OCI-LY1 (cell line): ENCODE measurements around the gene TMEM52.
"Not testable (repeated sequence)": the region's sequence is repeated elsewhere in the genome, so short reads cannot be mapped to it uniquely, and the experiment has no call there.

Experiments used
- H2AFZ ChIP-seq: fragments of 200-600 bp; sonication (generic), shearing (Covaris generic); 2 replicates; pipeline ENCODE4 v1.6.0; 2014; ENCODE audit warnings: antibody characterized with exemption, mild to moderate bottlenecking, low read length
- H3F3A ChIP-seq: fragments of 200-600 bp; sonication (generic), shearing (Covaris generic); 2 replicates; pipeline ENCODE4 v1.6.0; 2014; ENCODE audit warnings: mild to moderate bottlenecking, antibody characterized with exemption, low read length, moderate library complexity; ENCODE audit not compliant: insufficient read depth
- H3K27ac ChIP-seq: fragments of 200-600 bp; sonication (generic); 2 replicates; pipeline ENCODE4 v1.5.1; 2014; ENCODE audit warnings: low read length, mixed run types, mild to moderate bottlenecking, low read depth; ENCODE audit not compliant: poor library complexity, severe bottlenecking
- H3K27me3 ChIP-seq: fragments of 200-600 bp; sonication (generic); 2 replicates; pipeline ENCODE4 v1.6.0; 2014; ENCODE audit warnings: antibody characterized with exemption, mild to moderate bottlenecking, low read length, moderate library complexity; ENCODE audit not compliant: insufficient read depth
- H3K36me3 ChIP-seq: fragments of 200-600 bp; sonication (generic); 2 replicates; pipeline ENCODE4 v1.6.1; 2014; ENCODE audit warnings: mild to moderate bottlenecking, antibody characterized with exemption, low read length, moderate library complexity, mixed read lengths; ENCODE audit not compliant: insufficient read depth
- H3K4me1 ChIP-seq: fragments of 200-600 bp; sonication (generic); 2 replicates; pipeline ENCODE4 v1.5.1; 2014; ENCODE audit warnings: mild to moderate bottlenecking, low read length, moderate library complexity; ENCODE audit not compliant: insufficient read depth, severe bottlenecking
- H3K4me2 ChIP-seq: fragments of 200-600 bp; sonication (generic), shearing (Covaris generic); 2 replicates; pipeline ENCODE4 v1.6.1; 2014; ENCODE audit warnings: low read length
- H3K4me3 ChIP-seq: fragments of 200-600 bp; sonication (generic); 2 replicates; pipeline ENCODE4 v1.5.1; 2014; ENCODE audit warnings: low read length, low read depth, mild to moderate bottlenecking, mixed read lengths; ENCODE audit not compliant: poor library complexity, severe bottlenecking
- H3K79me2 ChIP-seq: fragments of 200-600 bp; shearing (Covaris generic); 2 replicates; pipeline ENCODE4 v1.6.1; 2016; ENCODE audit warnings: mixed run types, low read length, mixed read lengths; ENCODE audit not compliant: insufficient read depth
- H3K9ac ChIP-seq: fragments of 200-600 bp; sonication (generic), shearing (Covaris generic); 2 replicates; pipeline ENCODE4 v1.6.1; 2014; ENCODE audit warnings: mild to moderate bottlenecking, low read length, mixed read lengths
- H3K9me2 ChIP-seq: fragments of 200-600 bp; sonication (generic), shearing (Covaris generic); 2 replicates; pipeline ENCODE4 v1.6.1; 2014; ENCODE audit warnings: low read depth, mild to moderate bottlenecking, low read length, mixed read lengths
- H3K9me3 ChIP-seq: fragments of 200-600 bp; shearing (Covaris generic); 2 replicates; pipeline ENCODE4 v1.6.1; 2014; ENCODE audit warnings: low read length, mixed read lengths
- H4K20me1 ChIP-seq: fragments of 200-600 bp; sonication (generic), shearing (Covaris generic); 2 replicates; pipeline ENCODE4 v1.6.0; 2016; ENCODE audit warnings: mild to moderate bottlenecking, low read length; ENCODE audit not compliant: insufficient read depth
- EZH2 ChIP-seq: fragments of 200-600 bp; sonication (generic), shearing (Covaris generic); IDR thresholded peaks from 2 replicates; pipeline ENCODE4 v1.8.0; 2017; ENCODE audit warnings: borderline replicate concordance, mixed run types, mild to moderate bottlenecking, antibody characterized with exemption, low read length, moderate library complexity, mixed read lengths
- TF ChIP-seq, protein P1 (sequence below): fragments of 200-600 bp; sonication (generic), shearing (Covaris generic); IDR thresholded peaks from 2 replicates; pipeline ENCODE4 v1.5.1; 2017; ENCODE audit warnings: mild to moderate bottlenecking, antibody characterized with exemption, low read length, moderate library complexity, mixed read lengths

Gene TMEM52

DNA sequence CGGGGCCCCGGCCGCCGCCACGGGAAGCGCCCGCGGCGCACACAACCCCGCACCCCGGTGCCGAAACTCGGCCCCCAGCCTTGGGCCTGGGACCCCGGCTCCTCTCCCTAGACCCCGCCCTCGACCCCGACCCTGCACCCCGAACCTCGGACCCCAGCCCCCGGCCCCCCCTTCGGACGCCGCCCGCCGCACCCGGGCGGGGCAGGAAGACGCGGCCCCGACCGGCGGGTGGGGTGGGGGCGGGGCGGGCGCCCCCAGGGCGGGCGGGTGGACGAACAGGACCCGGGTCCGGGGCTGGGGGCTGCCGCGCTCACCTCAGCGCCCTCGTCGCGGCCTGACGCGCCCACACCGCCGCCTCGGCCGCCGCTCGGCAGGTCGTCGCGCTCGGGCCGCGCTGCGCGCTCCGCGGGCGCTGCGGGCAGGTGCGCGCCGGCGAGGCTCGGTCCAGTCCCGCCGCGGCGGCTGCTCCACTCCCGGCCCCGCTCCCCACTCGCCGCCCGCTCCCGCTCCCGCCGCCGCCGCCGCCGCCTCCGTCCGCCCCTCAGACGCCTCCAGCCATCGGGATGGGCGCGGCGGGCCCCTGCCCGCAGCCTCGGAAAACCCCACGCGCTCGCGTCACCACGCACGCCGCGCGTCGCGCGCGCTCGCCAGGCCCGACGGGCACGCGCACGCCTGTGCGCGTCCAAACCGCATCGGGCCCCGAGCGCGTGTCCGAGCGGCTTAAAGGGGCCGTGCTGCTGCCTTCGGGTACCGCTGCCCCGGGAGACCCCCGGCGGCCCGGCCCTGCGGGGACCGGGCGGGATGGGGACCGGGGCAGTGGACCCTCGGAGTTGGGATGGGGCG is 28.4 kb downstream of the TMEM52 start, which contains the start of gene GNB1:
GNB1 (minus strand) TSS at position 582 of the 843 bp plus-strand sequence. CDS start 65,634 bp downstream, outside the sequence.
- Histone ChIP-seq H2AFZ (no peak within 1 kb of the TSS), H4K20me1 (peaks cover 6% of the 10 kb centered on the region; the same call in 1 of the 2 replicates), H3K9ac (peak within 1 kb of the TSS; percentile 96), H3F3A (no peaks in the 10 kb centered on the region), H3K27ac (peak within 1 kb of the TSS; percentile 98), H3K9me3 (no peaks in the 10 kb centered on the region), H3K36me3 (peaks cover 22% of the 10 kb centered on the region; the same call in 1 of the 2 replicates), H3K27me3 (no peaks in the 10 kb centered on the region), H3K4me3 (peak within 1 kb of the TSS; percentile 80), H3K4me1 (peaks cover 76% of the 10 kb centered on the region), H3K79me2 (peaks cover 45% of the 10 kb centered on the region), H3K9me2 (no peaks in the 10 kb centered on the region), H3K4me2 (peak within 1 kb of the TSS; percentile 83)
- TF ChIP-seq EZH2: no peak
- TF ChIP-seq, protein P1, sequence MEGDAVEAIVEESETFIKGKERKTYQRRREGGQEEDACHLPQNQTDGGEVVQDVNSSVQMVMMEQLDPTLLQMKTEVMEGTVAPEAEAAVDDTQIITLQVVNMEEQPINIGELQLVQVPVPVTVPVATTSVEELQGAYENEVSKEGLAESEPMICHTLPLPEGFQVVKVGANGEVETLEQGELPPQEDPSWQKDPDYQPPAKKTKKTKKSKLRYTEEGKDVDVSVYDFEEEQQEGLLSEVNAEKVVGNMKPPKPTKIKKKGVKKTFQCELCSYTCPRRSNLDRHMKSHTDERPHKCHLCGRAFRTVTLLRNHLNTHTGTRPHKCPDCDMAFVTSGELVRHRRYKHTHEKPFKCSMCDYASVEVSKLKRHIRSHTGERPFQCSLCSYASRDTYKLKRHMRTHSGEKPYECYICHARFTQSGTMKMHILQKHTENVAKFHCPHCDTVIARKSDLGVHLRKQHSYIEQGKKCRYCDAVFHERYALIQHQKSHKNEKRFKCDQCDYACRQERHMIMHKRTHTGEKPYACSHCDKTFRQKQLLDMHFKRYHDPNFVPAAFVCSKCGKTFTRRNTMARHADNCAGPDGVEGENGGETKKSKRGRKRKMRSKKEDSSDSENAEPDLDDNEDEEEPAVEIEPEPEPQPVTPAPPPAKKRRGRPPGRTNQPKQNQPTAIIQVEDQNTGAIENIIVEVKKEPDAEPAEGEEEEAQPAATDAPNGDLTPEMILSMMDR: no peak

DNA sequence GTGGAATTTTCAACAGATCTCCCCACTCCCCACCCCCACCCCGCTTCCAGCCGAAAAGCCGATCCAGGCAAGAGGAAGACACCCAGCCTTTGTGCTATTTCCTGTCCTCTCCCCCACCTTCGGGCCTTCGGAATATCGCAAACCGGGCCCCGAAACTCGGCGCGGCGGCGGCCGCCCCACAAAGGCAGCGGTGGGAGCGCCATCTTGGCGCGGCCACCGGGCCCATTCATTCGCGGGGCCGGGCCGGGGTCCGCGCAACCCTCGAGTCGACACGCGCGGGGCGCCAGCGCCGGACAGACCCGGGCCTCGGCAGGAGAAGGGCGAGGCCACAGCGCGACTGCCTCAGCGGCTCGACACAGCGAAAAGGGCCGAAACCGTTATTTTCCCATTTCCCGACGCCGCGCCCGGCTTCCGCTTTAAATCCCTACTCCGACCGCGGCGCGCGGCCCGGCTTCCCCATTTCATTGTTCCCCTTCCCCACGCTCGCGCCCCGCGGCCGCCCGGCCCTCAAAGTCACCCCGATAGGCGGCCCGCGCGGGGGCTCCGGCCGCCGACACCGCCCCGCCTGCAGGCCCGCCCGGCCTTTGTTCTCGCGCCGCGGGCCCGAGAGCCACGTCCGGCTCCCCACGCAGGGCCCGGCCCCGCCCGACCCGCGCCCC is 29.1 kb downstream of the TMEM52 start:
- Histone ChIP-seq H3K9me2 (no peaks in the 10 kb centered on the region), H3F3A (no peaks in the 10 kb centered on the region), H3K4me1 (peaks cover 69% of the 10 kb centered on the region), H3K27ac (peak overlapping the region; percentile 59), H4K20me1 (peaks cover 6% of the 10 kb centered on the region; the same call in 1 of the 2 replicates), H3K9me3 (no peaks in the 10 kb centered on the region), H3K9ac (peak overlapping the region; percentile 96), H3K27me3 (no peaks in the 10 kb centered on the region), H3K36me3 (peaks cover 25% of the 10 kb centered on the region), H3K4me2 (peak overlapping the region; percentile 82), H2AFZ (no peak overlapping the region), H3K4me3 (peak overlapping the region; percentile 80), H3K79me2 (peaks cover 53% of the 10 kb centered on the region)
- TF ChIP-seq, protein P1: no peak
- TF ChIP-seq EZH2: no peak

- no peaks in the 10 kb centered on the region for H3K9me3 ChIP-seq
- peak overlapping the region; percentile 96 for H3K9ac ChIP-seq
- peaks cover 60% of the 10 kb centered on the region for H3K79me2 ChIP-seq
- peak overlapping the region; percentile 80 for H3K4me3 ChIP-seq
- peak overlapping the region; percentile 59 for H3K27ac ChIP-seq
- H3K9me2 ChIP-seq: no peaks in the 10 kb centered on the region
- peaks cover 32% of the 10 kb centered on the region for H3K36me3 ChIP-seq
- H3F3A ChIP-seq: no peaks in the 10 kb centered on the region
- H3K4me2 ChIP-seq: peak overlapping the region; percentile 82
- TF ChIP-seq, protein P1: no peak
- TF ChIP-seq EZH2: no peak
- H3K27me3 ChIP-seq: no peaks in the 10 kb centered on the region
- peaks cover 6% of the 10 kb centered on the region; the same call in 1 of the 2 replicates for H4K20me1 ChIP-seq
- no peak overlapping the region for H2AFZ ChIP-seq
- H3K4me1 ChIP-seq: peaks cover 68% of the 10 kb centered on the region
These were observed 29.9 kb downstream of the TMEM52 start for GRCh38 chr1:1889090-1889750.

- peaks cover 100% of the 10 kb centered on the region for H3K79me2 ChIP-seq
- not testable (repeated sequence) for H3F3A ChIP-seq, H3K9ac ChIP-seq, H3K4me2 ChIP-seq, H4K20me1 ChIP-seq, H3K9me2 ChIP-seq, H3K27me3 ChIP-seq, H3K4me3 ChIP-seq, H2AFZ ChIP-seq, H3K9me3 ChIP-seq
- H3K36me3 ChIP-seq: peaks cover 36% of the 10 kb centered on the region
- peaks cover 74% of the 10 kb centered on the region for H3K4me1 ChIP-seq
- H3K27ac ChIP-seq: peak overlapping the region; percentile 31
These were observed 35.2 kb downstream of the TMEM52 start for GRCh38 chr1:1883890-1884289.
